ENCODE results near the gene PRKN. TPM values are rescaled to one million over a fixed set of nuclear protein-coding genes. Genes with fewer than 3 reads are reported as not detected.

The PRKN gene
- total RNA-seq, 1 experiment from 2014 or later = 0.34 TPM

DNA sequence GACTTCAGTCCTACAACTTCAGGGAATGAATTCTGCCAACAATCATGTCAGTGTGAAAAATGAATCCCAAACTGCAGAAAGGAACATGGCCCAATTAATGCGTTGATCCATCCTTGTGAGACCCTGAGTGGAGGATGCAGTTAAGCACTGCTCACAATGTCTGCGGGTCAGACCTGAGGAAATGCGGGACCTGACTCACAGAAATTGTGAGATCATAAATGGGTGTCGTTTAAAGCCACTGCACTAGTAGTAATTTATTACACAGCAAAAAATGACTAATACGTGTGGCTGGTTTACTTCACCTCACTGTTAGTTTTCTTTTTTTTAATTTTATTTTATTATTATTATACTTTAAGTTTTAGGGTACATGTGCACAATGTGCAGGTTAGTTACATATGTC lies 505.0 kb downstream of the PRKN start:
- no TSS peak for BruUV-seq (replicated peaks)
- Histone ChIP-seq H3K4me3 (ENCODE audit: low read depth, low read length) (no peak overlapping the region), H3K9me3 (no peaks in the 10 kb centered on the region), H3K27me3 (replicated peaks; ENCODE audit: control insufficient read depth, insufficient read depth, low read length) (no peaks in the 10 kb centered on the region), H3K36me3 (ENCODE audit: control insufficient read depth, insufficient read depth, low read length) (no peaks in the 10 kb centered on the region), H3K4me1 (no peaks in the 10 kb centered on the region)
- ChIA-PET POLR2A (no interaction called here), CTCF (no interaction called here)
- intact Hi-C loops (cut with micrococcal nuclease; ENCODE audit: unreplicated experiment) = no loop called here
- no peak overlapping the region for H3K27ac Mint-ChIP-seq (ENCODE audit: unreplicated experiment)
- H3K4me1 Mint-ChIP-seq (ENCODE audit: low read depth, unreplicated experiment) = no peaks in the 10 kb centered on the region
- H3K27me3 Mint-ChIP-seq (ENCODE audit: insufficient read depth, unreplicated experiment) = peaks cover 3% of the 10 kb centered on the region
- H3K36me3 Mint-ChIP-seq (ENCODE audit: insufficient read depth, unreplicated experiment) = no peaks in the 10 kb centered on the region
- no peak for DNase-seq
- H3K4me3 Mint-ChIP-seq (ENCODE audit: unreplicated experiment) = no peak overlapping the region
- H3K9me3 Mint-ChIP-seq (ENCODE audit: unreplicated experiment) = no peaks in the 10 kb centered on the region
- TF ChIP-seq, protein P1, sequence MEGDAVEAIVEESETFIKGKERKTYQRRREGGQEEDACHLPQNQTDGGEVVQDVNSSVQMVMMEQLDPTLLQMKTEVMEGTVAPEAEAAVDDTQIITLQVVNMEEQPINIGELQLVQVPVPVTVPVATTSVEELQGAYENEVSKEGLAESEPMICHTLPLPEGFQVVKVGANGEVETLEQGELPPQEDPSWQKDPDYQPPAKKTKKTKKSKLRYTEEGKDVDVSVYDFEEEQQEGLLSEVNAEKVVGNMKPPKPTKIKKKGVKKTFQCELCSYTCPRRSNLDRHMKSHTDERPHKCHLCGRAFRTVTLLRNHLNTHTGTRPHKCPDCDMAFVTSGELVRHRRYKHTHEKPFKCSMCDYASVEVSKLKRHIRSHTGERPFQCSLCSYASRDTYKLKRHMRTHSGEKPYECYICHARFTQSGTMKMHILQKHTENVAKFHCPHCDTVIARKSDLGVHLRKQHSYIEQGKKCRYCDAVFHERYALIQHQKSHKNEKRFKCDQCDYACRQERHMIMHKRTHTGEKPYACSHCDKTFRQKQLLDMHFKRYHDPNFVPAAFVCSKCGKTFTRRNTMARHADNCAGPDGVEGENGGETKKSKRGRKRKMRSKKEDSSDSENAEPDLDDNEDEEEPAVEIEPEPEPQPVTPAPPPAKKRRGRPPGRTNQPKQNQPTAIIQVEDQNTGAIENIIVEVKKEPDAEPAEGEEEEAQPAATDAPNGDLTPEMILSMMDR (IDR thresholded peaks at IDR 0.05; ENCODE audit: insufficient read depth in 1 of 2, low read depth in 1 of 2, low read length in 1 of 2, severe bottlenecking in 1 of 2, unreplicated experiment in 1 of 2) = no peak

DNA sequence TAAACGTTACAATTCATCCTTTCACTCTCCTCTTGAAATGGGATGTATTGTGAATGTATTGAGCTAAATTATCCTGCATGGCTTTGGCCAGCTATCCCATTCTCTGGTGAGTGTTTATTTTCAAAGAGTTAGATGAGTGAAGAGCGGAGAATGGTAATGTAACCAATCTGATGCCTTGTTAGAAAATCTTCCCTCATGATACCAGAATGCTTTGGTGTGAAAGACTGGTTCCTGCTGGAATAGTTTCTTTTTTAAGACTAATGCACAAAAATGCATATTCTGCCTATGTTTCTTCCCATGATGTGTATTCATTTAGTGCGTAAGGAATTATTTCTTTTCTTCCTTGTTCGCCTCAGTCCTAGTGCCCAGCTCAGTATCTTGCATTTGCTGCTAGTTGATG lies 506.7 kb downstream of the PRKN start:
- H3K9me3 ChIP-seq = no peaks in the 10 kb centered on the region
- DNase-seq = no peak
- Mint-ChIP-seq H3K27me3 (ENCODE audit: insufficient read depth, unreplicated experiment) (no peaks in the 10 kb centered on the region), H3K9me3 (ENCODE audit: unreplicated experiment) (no peaks in the 10 kb centered on the region), H3K4me3 (ENCODE audit: unreplicated experiment) (no peak overlapping the region), H3K36me3 (ENCODE audit: insufficient read depth, unreplicated experiment) (no peaks in the 10 kb centered on the region), H3K4me1 (ENCODE audit: low read depth, unreplicated experiment) (no peaks in the 10 kb centered on the region), H3K27ac (ENCODE audit: unreplicated experiment) (no peak overlapping the region)
- no TSS peak for BruUV-seq (replicated peaks)
- TF ChIP-seq, protein P1 (IDR thresholded peaks at IDR 0.05; ENCODE audit: insufficient read depth in 1 of 2, low read depth in 1 of 2, low read length in 1 of 2, severe bottlenecking in 1 of 2, unreplicated experiment in 1 of 2) = no peak
- no peaks in the 10 kb centered on the region for H3K4me1 ChIP-seq
- no peaks in the 10 kb centered on the region for H3K27me3 ChIP-seq (replicated peaks; ENCODE audit: control insufficient read depth, insufficient read depth, low read length)
- CTCF ChIA-PET = no interaction called here
- intact Hi-C loops (cut with micrococcal nuclease; ENCODE audit: unreplicated experiment) = no loop called here
- POLR2A ChIA-PET = no interaction called here
- H3K36me3 ChIP-seq (ENCODE audit: control insufficient read depth, insufficient read depth, low read length) = no peaks in the 10 kb centered on the region
- H3K4me3 ChIP-seq (ENCODE audit: low read depth, low read length) = no peak overlapping the region

- Histone ChIP-seq H3K4me3 (ENCODE audit: low read depth, low read length) (no peak overlapping the region), H3K36me3 (ENCODE audit: control insufficient read depth, insufficient read depth, low read length) (no peaks in the 10 kb centered on the region), H3K27me3 (replicated peaks; ENCODE audit: control insufficient read depth, insufficient read depth, low read length) (no peaks in the 10 kb centered on the region), H3K4me1 (no peaks in the 10 kb centered on the region), H3K9me3 (no peaks in the 10 kb centered on the region)
- ChIA-PET CTCF (no interaction called here), POLR2A (no interaction called here)
- H3K36me3 Mint-ChIP-seq (ENCODE audit: insufficient read depth, unreplicated experiment) = no peaks in the 10 kb centered on the region
- intact Hi-C loops (cut with micrococcal nuclease; ENCODE audit: unreplicated experiment) = no loop called here
- no peak overlapping the region for H3K27ac Mint-ChIP-seq (ENCODE audit: unreplicated experiment)
- no peak for DNase-seq
- no peak overlapping the region for H3K4me3 Mint-ChIP-seq (ENCODE audit: unreplicated experiment)
- H3K9me3 Mint-ChIP-seq (ENCODE audit: unreplicated experiment) = no peaks in the 10 kb centered on the region
- no peaks in the 10 kb centered on the region for H3K4me1 Mint-ChIP-seq (ENCODE audit: low read depth, unreplicated experiment)
- TF ChIP-seq, protein P1 (IDR thresholded peaks at IDR 0.05; ENCODE audit: insufficient read depth in 1 of 2, low read depth in 1 of 2, low read length in 1 of 2, severe bottlenecking in 1 of 2, unreplicated experiment in 1 of 2) = no peak
- no TSS peak for BruUV-seq (replicated peaks)
- H3K27me3 Mint-ChIP-seq (ENCODE audit: insufficient read depth, unreplicated experiment) = no peaks in the 10 kb centered on the region
These were observed 508.3 kb downstream of the PRKN start for GRCh38 chr6:162219266-162219665.
